ENCODE measurements around the gene UBE3C.
"Not testable (repeated sequence)": the region's sequence is repeated elsewhere in the genome, so short reads cannot be mapped to it uniquely, and the experiment has no call there.

The UBE3C gene

DNA sequence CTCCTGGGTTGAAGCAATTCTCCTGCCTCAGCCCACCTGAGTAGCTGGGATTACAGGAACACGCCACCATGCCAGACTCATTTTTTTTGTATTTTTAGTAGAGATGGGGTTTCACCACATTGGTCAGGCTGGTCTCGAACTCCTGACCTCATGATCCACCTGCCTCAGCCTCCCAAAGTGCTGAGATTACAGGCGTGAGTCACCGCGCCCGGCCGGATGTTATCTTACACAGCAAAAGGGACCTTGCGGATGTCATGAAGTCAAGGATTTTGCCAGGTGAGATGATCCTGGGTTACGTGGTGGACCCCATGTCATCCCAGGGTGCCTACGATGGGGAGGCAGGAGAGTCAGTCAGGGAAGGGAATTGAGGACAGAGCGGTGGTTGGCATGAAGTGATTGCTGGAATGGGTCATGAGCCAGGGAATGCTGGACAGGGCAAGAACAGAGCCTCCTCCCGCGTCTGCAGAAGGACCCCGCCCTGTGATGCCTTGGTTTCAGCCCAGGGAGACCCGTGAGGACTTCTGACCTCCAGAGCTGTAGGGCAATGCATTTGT lies 8.7 kb upstream of the UBE3C start:
- in situ Hi-C loops (cut with MboI; ENCODE audit: low sequenced_read_pairs), result no loop called here

DNA sequence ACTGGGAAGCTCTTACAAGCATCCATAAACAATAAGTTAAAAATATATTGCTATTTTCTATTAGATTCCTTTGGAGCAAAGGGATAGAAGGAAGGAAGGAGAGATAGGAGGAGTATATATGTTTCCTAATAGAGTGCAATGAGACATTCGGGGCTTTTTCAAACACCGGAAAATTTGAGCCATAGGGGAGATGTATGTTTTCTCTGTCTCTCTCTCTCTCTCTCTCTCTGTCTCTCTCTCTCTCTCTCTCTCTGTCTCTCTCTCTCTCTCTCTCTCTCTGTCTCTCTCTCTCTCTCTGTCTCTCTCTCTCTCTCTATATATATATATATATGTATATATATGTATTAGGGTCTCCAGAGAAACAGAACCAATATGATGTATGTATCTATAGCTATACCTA lies 7.9 kb upstream of the UBE3C start:
- in situ Hi-C loops (cut with MboI; ENCODE audit: low sequenced_read_pairs), result not testable (repeated sequence)

DNA sequence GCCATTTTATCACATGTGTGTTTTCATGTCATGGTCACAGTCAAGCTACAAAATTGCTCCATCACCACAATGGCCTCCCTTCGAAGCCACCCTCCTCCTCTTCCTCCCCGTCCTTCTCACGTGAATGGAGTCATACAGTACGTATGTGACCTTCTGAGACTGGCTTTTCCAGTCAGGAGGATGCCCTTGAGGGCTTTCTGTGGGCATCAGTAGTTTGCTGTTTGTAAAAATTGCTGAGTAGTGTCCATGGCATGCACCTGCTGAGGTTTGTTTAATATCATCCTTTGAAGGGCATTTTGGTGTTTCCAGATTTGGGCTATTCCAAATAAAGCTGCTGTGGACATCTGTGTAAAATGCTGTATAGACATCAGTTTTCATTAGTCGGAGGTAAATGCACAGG lies 5.9 kb upstream of the UBE3C start:
- in situ Hi-C loops (cut with MboI; ENCODE audit: low sequenced_read_pairs), result no loop called here

DNA sequence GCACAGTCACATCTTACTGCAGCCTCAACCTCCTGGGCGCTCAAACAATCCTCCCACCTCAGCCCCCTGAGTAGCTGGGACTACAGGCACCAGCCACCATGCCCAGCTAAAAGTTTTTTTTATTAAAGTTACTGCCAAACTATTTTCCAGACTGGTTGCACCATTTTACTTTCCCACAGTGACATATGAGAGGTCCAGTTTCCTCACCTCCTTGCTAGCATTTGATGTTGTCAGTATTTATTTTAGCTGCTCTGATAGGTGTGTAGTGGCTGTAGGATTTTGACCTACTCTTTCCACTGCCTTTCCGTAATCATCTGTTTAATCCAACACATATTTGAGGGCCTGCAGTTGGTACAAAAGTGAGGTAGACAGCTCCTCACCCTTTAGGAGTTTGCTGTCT lies 5.4 kb upstream of the UBE3C start:
- in situ Hi-C loops (cut with MboI; ENCODE audit: low sequenced_read_pairs), result no loop called here

- in situ Hi-C loops (cut with MboI; ENCODE audit: low sequenced_read_pairs), result no loop called here
Measured at GRCh38 chr7:157136372-157136771, 2.4 kb upstream of the UBE3C start.

GRCh38 chr7:157138101-157138423 lies 664 bp upstream of the UBE3C start:
- in situ Hi-C loops (cut with MboI; ENCODE audit: low sequenced_read_pairs), result no loop called here

GRCh38 chr7:157139111-157139809 lies 534 bp downstream of the UBE3C start:
- in situ Hi-C loops (cut with MboI; ENCODE audit: low sequenced_read_pairs), result no loop called here

DNA sequence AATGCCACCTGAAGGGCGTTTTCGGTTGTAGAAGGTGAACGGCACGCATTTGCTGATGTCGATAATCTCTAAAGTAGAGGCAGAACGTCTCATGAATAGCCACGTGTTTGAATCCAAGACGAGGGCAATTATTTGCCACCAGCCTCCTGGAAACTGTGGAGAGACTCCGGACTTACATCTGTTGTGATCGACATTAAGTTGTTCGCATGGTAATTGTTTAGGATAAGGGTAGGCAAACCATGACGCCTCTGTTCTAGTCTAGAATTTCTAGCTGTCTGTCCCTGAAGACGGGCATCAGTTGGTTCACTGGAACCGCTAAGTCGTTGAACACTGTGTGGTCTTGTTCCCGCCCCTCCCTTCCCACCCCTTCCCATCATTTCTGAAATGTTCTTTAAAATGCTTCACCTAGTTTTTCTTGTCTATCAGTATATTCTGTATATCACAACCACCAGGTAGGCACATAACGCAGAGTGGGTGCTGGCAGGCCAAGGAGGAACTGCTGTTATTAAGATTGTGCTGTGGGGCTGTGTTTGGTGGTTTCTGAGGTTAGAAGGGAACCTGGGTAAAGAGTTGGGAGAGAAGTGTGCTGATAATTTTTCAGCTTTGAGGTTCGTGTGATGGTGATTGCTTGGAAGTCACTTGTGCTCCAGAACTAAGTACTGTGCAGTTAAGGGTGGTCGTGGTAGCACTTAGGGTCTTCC lies 1.2 kb downstream of the UBE3C start:
- in situ Hi-C loops (cut with MboI; ENCODE audit: low sequenced_read_pairs), result no loop called here

DNA sequence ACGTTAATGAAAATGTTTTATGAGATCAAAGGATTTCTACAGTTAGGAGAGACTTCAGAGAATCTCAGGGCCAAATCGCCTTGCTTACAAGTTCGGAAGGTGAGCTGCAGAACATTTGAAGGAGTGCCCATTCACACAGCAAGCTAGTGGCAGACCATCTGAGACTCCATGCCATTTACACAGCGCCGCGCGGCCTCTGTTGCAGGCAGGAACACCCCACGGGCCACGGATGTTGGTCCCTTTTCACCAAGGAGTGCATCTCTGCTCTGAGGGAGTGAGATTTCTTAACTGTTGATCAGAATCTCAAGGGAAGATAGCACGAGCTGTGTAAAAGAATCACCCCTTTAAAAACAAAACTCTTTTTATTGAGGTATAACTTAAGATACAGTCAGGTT lies 1.8 kb downstream of the UBE3C start:
- in situ Hi-C loops (cut with MboI; ENCODE audit: low sequenced_read_pairs), result no loop called here

DNA sequence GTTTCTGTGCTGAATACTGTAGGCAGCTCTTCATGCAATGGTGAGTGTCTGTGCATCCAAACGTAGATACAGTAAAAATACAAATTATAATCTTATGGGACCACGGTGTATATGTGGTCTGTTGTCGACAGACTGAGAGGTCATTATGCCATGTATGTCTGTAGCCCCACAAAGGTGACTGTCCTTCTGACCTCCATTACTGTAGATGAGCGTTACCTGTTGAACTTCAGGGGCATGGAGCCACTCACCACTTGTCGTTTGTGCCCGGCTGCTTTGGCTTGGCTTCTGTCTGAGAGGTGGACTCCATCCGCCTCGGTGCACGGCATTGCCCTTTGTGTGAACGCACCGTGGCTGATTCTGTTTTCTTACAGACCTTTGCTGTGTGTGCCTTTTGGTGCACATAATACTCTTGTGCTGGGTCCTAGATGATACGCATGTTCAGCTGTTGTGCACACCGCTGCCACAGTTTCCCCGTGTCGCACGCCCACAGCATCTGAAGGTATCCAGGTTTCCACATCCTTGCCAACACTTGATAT lies 2.9 kb downstream of the UBE3C start:
- in situ Hi-C loops (cut with MboI; ENCODE audit: low sequenced_read_pairs), result no loop called here

- in situ Hi-C loops (cut with MboI; ENCODE audit: low sequenced_read_pairs), result no loop called here
Measured at GRCh38 chr7:157143788-157144187, 5.1 kb downstream of the UBE3C start.

DNA sequence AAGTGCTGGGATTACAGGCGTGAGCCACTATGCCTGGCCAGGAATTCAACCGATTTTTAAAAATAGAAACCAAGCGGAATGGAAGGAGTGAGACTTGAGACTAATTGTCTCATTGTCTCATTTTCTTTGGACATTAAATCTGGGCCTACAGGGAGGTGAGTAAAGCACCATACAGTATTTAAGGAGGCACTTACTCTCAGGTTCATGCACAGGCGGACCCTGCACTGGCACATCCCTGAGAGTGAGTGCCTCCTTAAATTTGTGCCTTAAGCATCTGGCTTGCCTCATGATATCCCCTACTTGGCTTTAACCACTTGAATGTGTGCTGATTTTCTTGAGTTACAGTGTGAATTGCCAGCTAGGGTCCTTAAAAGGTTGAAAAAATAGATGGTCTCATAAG lies 10.6 kb downstream of the UBE3C start:
- in situ Hi-C loops (cut with MboI; ENCODE audit: low sequenced_read_pairs), result no loop called here

DNA sequence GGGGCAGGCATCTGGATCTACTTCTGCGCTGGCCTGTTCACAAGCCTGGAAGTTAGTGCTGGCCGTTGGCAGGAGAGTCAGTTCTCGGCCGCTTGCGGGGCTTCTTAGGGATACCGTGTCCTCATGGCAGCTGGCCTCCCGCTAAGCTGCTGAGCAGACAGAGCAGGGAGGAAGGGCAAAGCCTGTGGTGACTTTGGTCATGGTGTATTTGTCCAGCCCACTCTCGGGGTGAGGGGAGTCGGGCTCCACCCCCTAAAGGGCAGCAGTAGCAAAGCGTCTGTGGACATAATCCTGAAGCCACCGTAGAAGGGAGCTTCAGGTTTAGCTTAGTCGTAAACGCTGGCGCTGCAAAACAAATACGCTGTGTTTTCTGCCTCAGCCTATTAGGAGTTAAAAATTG lies 12.2 kb downstream of the UBE3C start:
- in situ Hi-C loops (cut with MboI; ENCODE audit: low sequenced_read_pairs), result no loop called here

GRCh38 chr7:157151626-157152339 lies 13.1 kb downstream of the UBE3C start:
- in situ Hi-C loops (cut with MboI; ENCODE audit: low sequenced_read_pairs), result no loop called here

- in situ Hi-C loops (cut with MboI; ENCODE audit: low sequenced_read_pairs), result no loop called here
Measured at GRCh38 chr7:157152391-157152937, 13.7 kb downstream of the UBE3C start.

- in situ Hi-C loops (cut with MboI; ENCODE audit: low sequenced_read_pairs), result no loop called here
Measured at GRCh38 chr7:157153260-157153659, 14.5 kb downstream of the UBE3C start.

DNA sequence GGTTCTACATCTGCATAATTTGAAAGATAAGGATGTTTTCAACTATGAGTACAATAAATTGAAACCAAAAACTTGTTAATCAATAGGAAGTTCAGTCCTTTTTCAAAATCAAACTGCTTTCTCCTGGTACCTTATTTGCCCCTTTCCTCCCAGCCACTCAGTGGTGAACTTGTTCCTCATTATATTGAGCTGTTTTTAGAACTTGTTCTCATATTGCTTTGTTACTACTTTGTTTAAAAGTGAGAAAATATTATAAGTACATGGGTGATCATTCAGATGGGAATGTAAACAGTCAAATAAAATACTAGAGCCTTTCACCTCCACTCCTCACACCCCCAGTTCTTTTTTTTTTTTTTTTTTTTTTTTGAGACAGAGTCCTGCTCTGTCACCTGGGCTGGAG lies 17.2 kb downstream of the UBE3C start:
- in situ Hi-C loops (cut with MboI; ENCODE audit: low sequenced_read_pairs), result no loop called here

GRCh38 chr7:157158400-157158799 lies 19.7 kb downstream of the UBE3C start:
- in situ Hi-C loops (cut with MboI; ENCODE audit: low sequenced_read_pairs), result no loop called here

- in situ Hi-C loops (cut with MboI; ENCODE audit: low sequenced_read_pairs), result not testable (repeated sequence)
Measured at GRCh38 chr7:157159537-157159936, 20.8 kb downstream of the UBE3C start.

GRCh38 chr7:157160433-157160832 lies 21.7 kb downstream of the UBE3C start:
- in situ Hi-C loops (cut with MboI; ENCODE audit: low sequenced_read_pairs), result no loop called here

GRCh38 chr7:157165987-157166386 lies 27.3 kb downstream of the UBE3C start:
- in situ Hi-C loops (cut with MboI; ENCODE audit: low sequenced_read_pairs), result no loop called here

Data from HL-60/S4 treated with retinoic acid at 250 ng/mL for 4 days and 3 days (cell line).